Left cardiac atrium (tissue), 4 donors: ENCODE results near the gene TIMP4. TPM values are rescaled to one million over a fixed set of nuclear protein-coding genes. Genes with fewer than 3 reads are reported as not detected.

ENCODE experiments used
- ATAC-seq, 2 donors: fragments of 200-7000 bp; cut with Tn5 transposase; one replicate each; pipeline ENCODE4 v1.9.1; 2020; ENCODE audit warnings: mild to moderate bottlenecking in 2 of 2, moderate library complexity in 2 of 2
- DNase-seq: peaks from one replicate; pipeline ENCODE4 v3.0.0-alpha.2; 2020
- intact Hi-C, 2 donors: fragments of 100-400 bp; cut with DNase I; formaldehyde crosslinking; loops; one replicate each; pipeline versions ENCODE4 v1.14.1 to v1.15.1; 2022 to 2023
- total RNA-seq, 2 donors: library from RNA; stranded (reverse); fragmentation: NEBNext Ultra II Directional; extraction: Animal tissue kit (Norgen Biotek cat#: 25700); gene quantifications; one replicate each; pipeline ENCODE4 v1.2.1, GENCODE V29; 2021
- donor health status: DM: no; HTN: yes; CAD: no.
- donor health status: DM: no; HTN: yes; CAD: no; lungs with severe emphysema.
- donor health status: DM: yes; HTN: yes; CAD: no.
- donor health status: Dilated cardiomyopathy.

The TIMP4 gene
- total RNA-seq, 2 donors from 2014 or later, result 54.5 to 72.8 TPM

GRCh38 chr3:12155264-12155663 is 3.4 kb downstream of the TIMP4 start:
- DNase-seq (no peak), ATAC-seq (no peak)
- intact Hi-C loops, result no loop called here

- ATAC-seq (no peak), DNase-seq (no peak)
- intact Hi-C loops, result no loop called here
These were observed 4.6 kb downstream of the TIMP4 start for GRCh38 chr3:12154151-12154550.

GRCh38 chr3:12150112-12150511 is 8.6 kb downstream of the TIMP4 start:
- DNase-seq, result no peak
- intact Hi-C loops, result no loop called here
- ATAC-seq, result no peak

- ATAC-seq (peak; percentile 2 to 24), DNase-seq (no peak)
- intact Hi-C loops, result no loop called here
These were observed 9.7 kb downstream of the TIMP4 start for GRCh38 chr3:12149029-12149428.

GRCh38 chr3:12148183-12148940 is 10.3 kb downstream of the TIMP4 start:
- ATAC-seq (peak; percentile 52 to 64), DNase-seq (peak; percentile 71)
- intact Hi-C loops, result no loop called here

- intact Hi-C loops, result no loop called here
- DNase-seq (no peak), ATAC-seq (no peak)
These were observed 11.5 kb downstream of the TIMP4 start for GRCh38 chr3:12147049-12147780.

- DNase-seq (peak; percentile 76), ATAC-seq (peak; percentile 79 to 85)
- intact Hi-C loops, result no loop called here
These were observed 14.7 kb downstream of the TIMP4 start for GRCh38 chr3:12143949-12144504.

- intact Hi-C loops, result no loop called here
- no peak for ATAC-seq
- DNase-seq, result no peak
These were observed 16.2 kb downstream of the TIMP4 start for GRCh38 chr3:12142476-12142875.

GRCh38 chr3:12141350-12141749 is 17.4 kb downstream of the TIMP4 start:
- no peak for DNase-seq
- intact Hi-C loops, result no loop called here

GRCh38 chr3:12139111-12139511 is 19.6 kb downstream of the TIMP4 start:
- DNase-seq (peak; percentile 40), ATAC-seq (peak; percentile 60 to 64)
- intact Hi-C loops, result loop anchor here (1.0 to 10.0 kb wide), 3 partner anchors 37 to 586 kb away; partner anchors contain the start of gene TSEN2 (in 1 of the 2)

More at GRCh38 chr3:12141350-12141749, 17.4 kb downstream of the TIMP4 start:
- ATAC-seq, result no peak

GRCh38 chr3:12138044-12138443 is 20.7 kb downstream of the TIMP4 start:
- DNase-seq (peak; percentile 26), ATAC-seq (peak; percentile 23 to 47)
- intact Hi-C loops, result loop anchor here (5.0 to 10.0 kb wide), 2 partner anchors 344 to 587 kb away; partner anchors contain the start of gene TSEN2 (in 1 of the 2)

GRCh38 chr3:12136371-12136770 is 22.3 kb downstream of the TIMP4 start:
- no peak for DNase-seq
- intact Hi-C loops, result loop anchor here (5.0 to 10.0 kb wide), 2 partner anchors 346 to 588 kb away; partner anchors contain the start of gene TSEN2 (in 1 of the 2)
- no peak for ATAC-seq

GRCh38 chr3:12135029-12135657 is 23.6 kb downstream of the TIMP4 start:
- DNase-seq (peak; percentile 82), ATAC-seq (peak; percentile 86 to 87)
- intact Hi-C loops, result loop anchor here (1.0 to 10.0 kb wide), 5 partner anchors 40 to 590 kb away; partner anchors contain the start of gene TSEN2 (in 1 of the 2)

- ATAC-seq, result no peak
- DNase-seq, result no peak
- intact Hi-C loops, result loop anchor here in 1 of 2 donors (10.0 kb wide), 1 partner anchor 592 kb away; no protein-coding TSS in a partner anchor
These were observed 25.8 kb downstream of the TIMP4 start for GRCh38 chr3:12132881-12133280.

- ATAC-seq, result no peak
- no peak for DNase-seq
- intact Hi-C loops, result loop anchor here in 1 of 2 donors (10.0 kb wide), 1 partner anchor 593 kb away; no protein-coding TSS in a partner anchor
These were observed 27.2 kb downstream of the TIMP4 start for GRCh38 chr3:12131351-12132090.

GRCh38 chr3:12127391-12127790 is 31.3 kb downstream of the TIMP4 start:
- no peak for DNase-seq
- no peak for ATAC-seq
- intact Hi-C loops, result no loop called here

GRCh38 chr3:12125772-12126171 is 32.9 kb downstream of the TIMP4 start:
- DNase-seq (no peak), ATAC-seq (no peak)
- intact Hi-C loops, result no loop called here

- intact Hi-C loops, result no loop called here
- ATAC-seq (no peak), DNase-seq (no peak)
These were observed 37.2 kb downstream of the TIMP4 start for GRCh38 chr3:12121466-12121865.
